Stimulated activated CD4-positive, alpha-beta T cell treated with anti-CD3 and anti-CD28 coated beads, TNF-alpha, amount 100 ng/mL, for 1 hour (primary cell): ENCODE measurements around the gene LRRC59.
"Not testable (repeated sequence)": the region's sequence is repeated elsewhere in the genome, so short reads cannot be mapped to it uniquely, and the experiment has no call there.

ENCODE experiments used
- DNase-seq, 3 donors: peaks; one replicate each; pipeline ENCODE4 v3.0.0-alpha.2; 2020; ENCODE audit warnings: low read depth in 3 of 3, low spot score in 1 of 3

The LRRC59 gene

GRCh38 chr17:50424996-50425681 is 27.8 kb upstream of the LRRC59 start:
- DNase-seq: no peak

DNA sequence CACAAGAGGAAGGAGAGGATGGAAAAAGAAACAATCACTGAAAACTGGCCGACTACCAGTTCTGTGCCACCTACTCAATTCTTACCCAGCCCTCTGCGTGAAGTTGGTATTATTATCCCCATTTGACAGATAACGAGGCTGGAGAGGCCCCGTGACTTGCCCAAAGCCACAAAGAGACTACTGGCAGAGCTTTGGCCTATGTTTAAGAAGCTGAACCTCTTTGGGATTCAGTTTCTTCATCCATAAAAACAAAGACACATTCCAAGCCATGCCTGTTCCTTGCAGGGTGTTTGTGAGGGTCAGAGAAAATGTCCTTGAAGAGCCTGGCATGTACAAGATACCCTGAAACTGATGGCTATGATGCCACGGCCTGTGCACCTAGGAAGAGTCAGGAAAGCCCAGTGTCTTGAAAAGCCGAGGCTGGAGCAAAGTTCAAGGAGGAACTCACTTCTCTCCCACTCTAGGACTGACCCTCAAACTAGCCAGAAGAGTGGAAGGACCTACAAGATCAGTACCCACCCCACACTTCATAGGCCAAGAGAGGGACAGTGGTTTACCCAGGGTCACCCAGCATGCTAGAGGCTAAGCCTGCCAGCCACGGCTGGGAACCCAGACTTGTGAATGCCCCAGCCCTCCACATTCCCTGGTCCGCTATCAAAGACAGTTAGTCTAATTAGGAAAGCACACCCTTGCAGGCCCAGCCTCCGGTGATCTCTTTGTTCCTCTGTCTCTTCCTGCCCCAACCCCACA is 27.1 kb upstream of the LRRC59 start:
- no peak for DNase-seq

DNA sequence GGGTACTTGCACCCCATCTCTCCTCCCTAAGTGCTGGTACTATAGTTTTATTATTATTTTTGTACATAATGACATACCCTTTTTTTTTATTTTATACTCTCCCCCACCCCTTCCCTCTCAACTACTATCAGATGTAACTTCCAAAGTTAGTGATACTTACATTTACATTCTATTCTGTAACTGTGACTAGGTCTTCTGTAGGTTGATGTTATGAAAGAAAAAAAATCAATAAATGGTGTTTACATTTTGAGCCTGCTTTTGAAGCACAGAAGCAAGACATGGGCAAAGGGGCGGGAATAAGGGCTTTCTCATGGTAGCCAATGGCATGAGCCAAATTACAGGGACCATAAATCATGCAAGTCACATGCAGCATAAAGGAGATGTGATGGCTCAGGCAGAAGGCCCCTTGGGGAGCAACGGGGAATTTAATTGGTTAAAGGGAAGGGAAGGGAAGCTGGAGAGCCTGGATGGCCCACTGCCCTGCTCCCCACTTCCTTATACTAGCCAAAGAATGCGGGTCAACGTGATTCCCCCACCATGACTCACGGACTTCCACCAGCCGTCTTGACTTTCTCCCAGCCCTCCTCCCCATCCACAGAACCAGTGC is 26.3 kb upstream of the LRRC59 start:
- DNase-seq: no peak

GRCh38 chr17:50422738-50423137 is 25.4 kb upstream of the LRRC59 start:
- DNase-seq: no peak

- DNase-seq: no peak
These were observed 24.2 kb upstream of the LRRC59 start for GRCh38 chr17:50421308-50422051.

DNA sequence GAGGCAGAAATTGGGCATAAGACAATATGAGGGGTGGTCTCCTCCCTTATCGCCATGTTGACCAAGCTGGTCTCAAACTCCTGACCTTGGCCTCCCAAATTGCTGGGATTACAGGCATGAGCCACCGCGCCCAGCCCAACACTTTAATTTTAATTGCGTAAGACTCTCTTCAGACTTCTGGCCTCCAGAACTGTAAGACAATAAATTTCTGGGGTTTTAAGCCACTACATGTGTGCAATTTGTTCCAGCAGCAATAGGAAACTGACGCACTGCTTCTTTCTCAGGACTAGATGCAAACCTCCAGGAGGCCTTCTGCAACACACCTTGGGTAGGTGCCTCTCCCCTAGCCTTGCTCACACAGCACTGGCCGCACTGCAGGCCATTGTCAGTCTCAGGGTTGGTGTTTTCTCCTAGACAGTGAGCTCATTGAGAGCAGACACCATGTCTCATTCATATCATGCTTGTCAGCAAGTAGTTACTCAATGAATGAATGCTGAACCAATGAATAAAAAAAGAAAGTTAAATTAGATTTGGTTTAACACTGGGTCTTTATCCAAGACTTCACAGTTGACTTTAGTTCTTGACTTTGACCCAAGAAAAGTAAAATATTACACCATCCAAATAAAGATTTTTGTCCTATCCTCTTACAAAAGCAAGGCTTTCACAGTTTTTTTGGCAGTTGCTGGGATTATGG is 23.2 kb upstream of the LRRC59 start:
- DNase-seq: no peak

GRCh38 chr17:50419577-50419976 is 22.3 kb upstream of the LRRC59 start:
- DNase-seq: not testable (repeated sequence)

- DNase-seq: no peak
These were observed 17.5 kb upstream of the LRRC59 start for GRCh38 chr17:50414808-50415207.

- DNase-seq: no peak
These were observed 14.9 kb upstream of the LRRC59 start for GRCh38 chr17:50412188-50412732.

GRCh38 chr17:50407921-50408320 is 10.6 kb upstream of the LRRC59 start:
- DNase-seq: no peak

- no peak for DNase-seq
These were observed 9.3 kb upstream of the LRRC59 start for GRCh38 chr17:50406578-50406977.

- DNase-seq: not testable (repeated sequence)
These were observed 8.0 kb upstream of the LRRC59 start for GRCh38 chr17:50405351-50405750.

DNA sequence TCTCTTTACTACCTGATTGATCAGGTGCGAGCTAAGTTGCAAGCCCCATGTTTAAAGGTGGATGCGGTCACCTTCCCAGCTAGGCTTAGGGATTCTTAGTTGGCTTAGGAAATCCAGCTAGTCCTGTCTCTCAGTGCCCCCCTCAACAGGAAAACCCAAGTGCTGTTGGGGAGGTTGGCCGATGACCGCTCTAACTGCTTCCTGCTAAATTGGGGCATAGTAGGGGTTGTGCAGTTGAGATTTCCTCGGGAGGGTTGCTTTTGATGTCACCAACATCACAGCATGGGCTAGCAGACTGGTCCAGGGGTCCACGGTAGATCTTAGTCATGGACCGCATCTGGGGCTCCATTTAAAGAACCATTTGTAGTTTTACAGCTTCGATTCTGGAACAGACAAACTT is 2.3 kb upstream of the LRRC59 start:
- DNase-seq: not testable (repeated sequence)

- DNase-seq: not testable (repeated sequence)
These were observed 1.3 kb upstream of the LRRC59 start for GRCh38 chr17:50398672-50399071.

GRCh38 chr17:50397919-50398285 is 579 bp upstream of the LRRC59 start:
- no peak for DNase-seq

GRCh38 chr17:50396261-50397110 is 837 bp downstream of the LRRC59 start:
- DNase-seq: no peak

DNA sequence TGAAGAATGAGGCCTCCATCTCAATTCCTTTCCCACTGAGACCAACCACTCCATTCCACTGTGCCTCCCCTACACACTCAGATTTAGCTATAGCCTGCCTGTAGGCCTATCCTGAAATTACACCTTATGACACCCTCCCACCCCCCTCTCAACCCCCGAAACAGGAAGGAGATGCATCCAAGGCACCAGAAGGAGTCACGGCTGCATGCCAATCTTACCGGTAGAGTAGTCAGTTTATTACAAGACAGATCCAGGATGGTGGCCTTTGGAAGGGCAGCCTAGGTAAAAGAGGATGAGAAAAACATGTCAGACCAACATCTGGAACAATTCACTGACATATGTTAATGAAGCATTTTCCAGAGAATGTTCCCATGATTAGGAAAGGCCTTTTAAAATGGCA is 2.6 kb downstream of the LRRC59 start:
- DNase-seq: no peak

DNA sequence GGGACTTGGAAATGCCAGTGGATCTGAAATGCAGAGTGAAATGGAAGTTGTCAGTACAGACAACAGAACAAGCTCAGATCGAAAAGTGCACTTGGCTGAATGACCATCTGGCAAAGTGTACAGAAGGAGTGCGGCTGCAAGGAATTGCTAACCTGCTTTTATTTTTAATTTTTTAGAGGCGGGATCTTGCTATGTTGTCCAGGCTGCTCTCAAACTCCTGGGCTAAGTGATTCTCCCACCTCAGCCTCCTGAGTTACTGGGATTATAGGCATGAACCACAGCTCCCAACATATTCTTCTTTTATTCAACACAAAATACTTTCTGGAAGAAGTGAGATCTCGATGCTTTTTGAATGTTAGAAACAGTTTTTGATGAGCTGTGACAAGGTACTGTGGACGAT is 3.6 kb downstream of the LRRC59 start:
- no peak for DNase-seq

GRCh38 chr17:50392621-50393020 is 4.7 kb downstream of the LRRC59 start:
- DNase-seq: no peak

GRCh38 chr17:50389534-50389933 is 7.8 kb downstream of the LRRC59 start:
- no peak for DNase-seq
